SIG-M5 treated with dmso at 0.1 percent for 504 hours (cell line): ENCODE results near the gene ANKS6.

Source experiments
- DNase-seq: peaks from one replicate; lab custom pipeline; 2025; ENCODE audit not compliant: unreplicated experiment; lab: John Stamatoyannopoulos, UW

ANKS6 gene

GRCh38 chr9:98815391-98815951, 19.1 kb upstream of the ANKS6 start:
- DNase-seq, result no peak

GRCh38 chr9:98811051-98811650, 14.8 kb upstream of the ANKS6 start:
- DNase-seq, result no peak

GRCh38 chr9:98810102-98810842, 13.9 kb upstream of the ANKS6 start:
- no peak for DNase-seq

- DNase-seq, result no peak
Observed at GRCh38 chr9:98809311-98810101, 13.2 kb upstream of the ANKS6 start.

DNA sequence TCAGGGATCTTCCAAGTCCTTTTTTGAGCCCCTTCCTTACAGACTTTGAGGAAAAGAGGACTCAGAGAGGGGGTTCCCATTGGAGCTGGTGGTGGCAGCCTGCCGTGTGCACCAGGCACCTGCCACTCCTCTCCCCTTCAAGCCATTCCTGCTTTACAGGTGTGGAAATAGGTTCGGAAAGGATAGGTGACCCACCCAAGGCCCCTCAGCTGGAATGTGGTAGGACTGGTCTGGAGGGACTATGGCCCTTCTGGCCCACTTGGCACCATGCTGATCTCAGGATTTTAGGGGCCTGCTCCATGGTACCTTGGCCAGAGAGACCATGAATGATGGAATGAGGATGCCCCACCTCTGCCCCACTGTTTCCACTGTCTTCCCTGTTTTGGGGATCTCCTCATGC, 12.5 kb upstream of the ANKS6 start:
- no peak for DNase-seq

DNA sequence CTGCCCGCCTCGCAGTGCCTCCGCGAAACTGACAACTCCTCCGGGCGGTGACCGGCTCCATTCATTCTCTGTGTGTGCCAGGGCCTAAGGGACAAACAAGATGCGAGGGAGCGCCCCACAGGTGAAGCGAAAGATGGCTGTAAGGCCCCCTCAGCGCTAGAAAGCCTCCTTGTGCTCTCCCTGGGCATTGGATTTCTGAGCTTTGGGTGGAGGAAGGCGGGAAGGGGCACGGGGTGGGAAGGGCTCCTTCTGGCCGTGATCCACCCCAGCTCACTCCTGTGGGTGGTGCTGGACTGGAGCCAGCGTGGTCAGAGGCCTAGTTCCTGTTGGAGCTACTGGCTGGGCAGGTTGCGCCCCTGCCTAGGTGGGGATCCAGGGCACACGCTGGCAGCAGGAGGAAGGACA, 12.1 kb upstream of the ANKS6 start:
- DNase-seq, result no peak

DNA sequence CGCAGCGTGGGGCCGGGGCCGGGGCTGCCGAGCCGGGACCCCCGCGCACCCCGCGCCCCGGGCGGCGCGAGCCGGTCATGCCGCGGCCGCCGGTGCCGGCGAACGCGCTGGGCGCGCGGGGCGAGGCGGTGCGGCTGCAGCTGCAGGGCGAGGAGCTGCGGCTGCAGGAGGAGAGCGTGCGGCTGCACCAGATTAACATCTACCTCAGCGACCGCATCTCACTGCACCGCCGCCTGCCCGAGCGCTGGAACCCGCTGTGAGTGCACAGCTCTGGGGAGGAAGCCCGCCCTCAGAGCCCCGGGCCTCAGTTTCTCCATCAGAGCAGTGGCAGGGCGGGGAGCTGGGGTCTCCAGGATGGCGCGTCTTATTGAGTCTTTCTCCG, 11.4 kb upstream of the ANKS6 start:
- no peak for DNase-seq

- DNase-seq, result no peak
Observed at GRCh38 chr9:98807070-98807813, 10.9 kb upstream of the ANKS6 start, which contains the start of gene GALNT12. Gene GALNT12 (plus strand): TSS chr9:98807670. CDS start chr9:98807699, 29 bp downstream.

- no peak for DNase-seq
Observed at GRCh38 chr9:98806394-98807035, 10.2 kb upstream of the ANKS6 start.

DNA sequence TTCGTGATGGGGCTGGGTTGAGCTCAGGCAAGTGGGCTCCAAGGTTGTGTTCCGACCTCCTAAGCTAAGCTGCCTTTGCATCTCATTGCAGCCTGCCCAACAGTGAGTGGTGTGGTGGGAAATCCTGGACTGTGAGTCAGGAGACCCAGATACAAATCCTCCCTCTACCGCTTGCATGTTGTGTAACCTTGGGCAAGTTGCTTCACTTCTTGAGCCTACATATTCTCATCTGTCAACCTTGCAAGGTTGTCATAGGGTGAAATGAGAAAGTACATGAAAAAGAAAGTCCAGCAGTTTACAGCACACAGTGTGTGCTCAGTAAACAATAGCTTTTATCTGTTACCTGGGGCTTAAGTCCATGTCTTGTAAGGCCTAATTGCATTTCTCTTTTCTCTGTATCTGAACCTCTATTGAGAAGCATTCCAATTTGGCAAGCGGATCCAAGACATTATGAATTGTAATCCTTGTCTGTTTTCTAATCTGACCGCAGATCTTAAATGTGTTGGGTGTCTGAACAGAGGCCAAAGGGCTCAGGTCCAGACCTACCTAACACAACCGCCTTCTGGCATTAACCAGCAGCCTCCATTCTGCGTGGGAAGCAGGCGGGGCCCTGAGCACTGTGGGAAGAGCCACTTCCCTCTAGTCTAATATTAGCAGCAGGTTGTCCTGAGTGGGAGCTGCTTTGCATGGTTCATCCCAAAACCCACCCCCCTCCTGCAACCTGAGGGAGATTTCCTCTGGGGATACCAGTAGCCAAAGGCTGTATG, 9.3 kb upstream of the ANKS6 start:
- DNase-seq, result peak; percentile 57

- DNase-seq, result no peak
Observed at GRCh38 chr9:98804083-98804482, 7.7 kb upstream of the ANKS6 start.

- DNase-seq, result peak; percentile 37
Observed at GRCh38 chr9:98801969-98802371, 5.6 kb upstream of the ANKS6 start.

DNA sequence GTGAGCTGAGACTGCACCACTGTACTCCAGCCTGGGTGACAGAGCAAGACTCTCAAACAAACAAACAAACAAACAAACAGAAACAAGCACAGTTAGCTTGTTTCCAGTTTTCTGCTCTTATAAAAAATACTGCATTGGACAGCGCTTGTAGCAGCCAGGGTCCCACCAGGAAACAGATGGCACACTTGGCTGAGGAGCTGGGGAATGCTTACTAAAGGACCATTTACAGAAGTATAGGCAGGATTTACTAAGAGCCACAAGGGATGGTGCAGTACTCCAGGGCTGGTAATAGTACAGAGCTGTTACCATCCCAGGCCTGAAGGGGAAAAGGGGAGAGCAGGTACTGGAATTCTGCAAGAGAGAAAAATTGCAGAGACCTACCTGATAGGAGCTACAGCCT, 5.2 kb upstream of the ANKS6 start:
- DNase-seq, result no peak

GRCh38 chr9:98798254-98798653, 1.9 kb upstream of the ANKS6 start:
- DNase-seq, result no peak

GRCh38 chr9:98797491-98797890, 1.1 kb upstream of the ANKS6 start:
- no peak for DNase-seq

DNA sequence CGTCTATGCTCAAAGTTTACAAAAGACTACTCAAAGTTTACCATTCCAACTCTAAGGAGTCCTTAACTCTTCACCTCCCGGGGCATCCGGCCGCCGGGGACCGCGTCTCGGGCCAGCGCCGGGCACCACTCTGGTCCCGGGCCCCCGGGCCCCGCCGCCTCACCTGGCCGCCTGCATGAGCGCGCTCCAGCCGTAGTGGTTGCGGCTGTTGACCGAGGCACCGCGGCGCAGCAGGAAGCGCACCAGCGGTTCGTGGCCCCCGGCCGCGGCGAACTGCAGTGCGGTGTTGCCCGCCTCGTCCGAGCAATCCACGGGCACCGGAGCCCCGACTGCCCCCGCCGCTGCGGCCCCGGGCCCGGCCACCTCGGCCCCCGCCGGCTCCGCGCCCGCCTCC, 388 bp downstream of the ANKS6 start:
- no peak for DNase-seq

GRCh38 chr9:98795295-98795955, 930 bp downstream of the ANKS6 start:
- DNase-seq, result no peak

DNA sequence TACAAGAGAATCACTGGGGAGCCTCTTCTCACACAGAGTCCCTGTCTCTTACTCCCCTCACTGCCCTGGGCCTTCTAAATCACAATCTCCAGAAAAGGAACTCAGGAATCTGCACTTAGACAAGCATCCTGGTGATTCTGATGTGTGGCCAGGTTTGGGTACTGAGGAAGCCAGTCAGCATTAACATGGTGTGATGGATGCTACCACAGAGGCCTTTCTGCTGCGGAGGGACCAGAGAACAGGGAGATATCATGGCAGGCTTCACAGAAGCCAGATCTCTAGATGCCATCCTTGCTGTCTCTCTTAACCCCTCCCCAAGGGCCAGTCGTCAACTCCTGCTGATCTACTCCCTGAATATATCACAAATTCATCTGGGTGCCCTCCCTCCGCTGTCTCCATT, 1.6 kb downstream of the ANKS6 start:
- no peak for DNase-seq

DNA sequence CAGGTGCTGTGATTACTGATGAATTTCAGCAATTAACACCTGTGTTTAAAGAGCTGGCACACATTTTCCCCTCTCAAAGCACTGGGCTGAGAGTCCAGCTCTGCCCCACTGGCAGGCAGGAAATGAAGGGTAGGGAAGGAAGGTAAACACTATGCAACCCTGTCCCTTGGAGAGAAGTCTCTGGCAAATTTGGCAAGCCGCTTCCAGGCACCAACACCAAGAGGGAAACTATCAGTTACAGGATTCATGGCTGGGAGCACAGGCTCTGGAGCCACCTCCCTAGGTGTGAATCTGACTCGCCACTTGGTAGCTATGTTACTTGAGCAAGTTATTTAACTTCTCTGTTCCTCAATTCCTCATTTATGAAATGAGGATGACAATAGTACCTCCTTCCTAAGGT, 3.3 kb downstream of the ANKS6 start:
- DNase-seq, result no peak
